Breast epithelium (tissue), 3 donors: Measurements from ENCODE around the gene MGME1.

Experiments used
- CTCF ChIP-seq, 3 donors: fragments of 450-650 bp; IDR thresholded peaks; one replicate each; pipeline ENCODE4 v1.5.1; 2016 to 2017; ENCODE audit warnings: antibody characterized with exemption in 3 of 3, mild to moderate bottlenecking in 3 of 3, moderate library complexity in 3 of 3
- POLR2AphosphoS5 ChIP-seq, 3 donors: sonication (generic); formaldehyde crosslinking; IDR thresholded peaks; one replicate each; pipeline ENCODE4 v1.6.1; 2017; ENCODE audit warnings: antibody characterized with exemption in 3 of 3

- no peak for TF ChIP-seq CTCF (IDR thresholded peaks at IDR 0.05)
- TF ChIP-seq POLR2AphosphoS5 (IDR thresholded peaks at IDR 0.05) = no peak
Observed at GRCh38 chr20:17961587-17961940, 7.3 kb upstream of the MGME1 start.
